NCI-H82 (cell line): ENCODE data around the gene KLHL9.
"Not testable (repeated sequence)": the region's sequence is repeated elsewhere in the genome, so short reads cannot be mapped to it uniquely, and the experiment has no call there.

Experiments
- DNase-seq: peaks from one replicate; lab custom pipeline; 2025; lab: John Stamatoyannopoulos, UW

KLHL9 gene

GRCh38 chr9:21334701-21335632 lies at the start of gene KLHL9:
KLHL9 (minus strand) TSS chr9:21335404; CDS start chr9:21334859, 545 bp downstream.
- DNase-seq: peak; percentile 94

- DNase-seq: no peak
Observed at GRCh38 chr9:21383627-21384026, 48.4 kb upstream of the KLHL9 start.

GRCh38 chr9:21381448-21382339 lies 46.5 kb upstream of the KLHL9 start:
- no peak for DNase-seq

GRCh38 chr9:21371467-21371866 lies 36.3 kb upstream of the KLHL9 start:
- DNase-seq: not testable (repeated sequence)

GRCh38 chr9:21367957-21368356 lies 32.8 kb upstream of the KLHL9 start, which contains the start of gene IFNA13:
IFNA13 (minus strand) TSS chr9:21368057; CDS start chr9:21368010, 47 bp downstream.
- DNase-seq: no peak

- not testable (repeated sequence) for DNase-seq
Observed at GRCh38 chr9:21367169-21367568, 32.0 kb upstream of the KLHL9 start.

- DNase-seq: no peak
Observed at GRCh38 chr9:21362287-21362686, 27.1 kb upstream of the KLHL9 start.

GRCh38 chr9:21357479-21358460 lies 22.6 kb upstream of the KLHL9 start:
- DNase-seq: no peak

GRCh38 chr9:21350787-21351186 lies 15.6 kb upstream of the KLHL9 start, which contains the start of gene IFNA6:
IFNA6 (minus strand) TSS chr9:21350887; CDS start chr9:21350887, 0 bp downstream.
- no peak for DNase-seq

GRCh38 chr9:21348430-21348970 lies 13.3 kb upstream of the KLHL9 start:
- DNase-seq: no peak

GRCh38 chr9:21340735-21341134 lies 5.5 kb upstream of the KLHL9 start:
- no peak for DNase-seq

GRCh38 chr9:21336457-21336856 lies 1.3 kb upstream of the KLHL9 start:
- peak; percentile 3 for DNase-seq

GRCh38 chr9:21333226-21333625 lies 2.0 kb downstream of the KLHL9 start:
- DNase-seq: no peak

- DNase-seq: no peak
Observed at GRCh38 chr9:21331676-21332402, 3.4 kb downstream of the KLHL9 start.

- peak; percentile 60 for DNase-seq
Observed at GRCh38 chr9:21326526-21327139, 8.6 kb downstream of the KLHL9 start.

GRCh38 chr9:21324047-21324446 lies 11.2 kb downstream of the KLHL9 start:
- DNase-seq: no peak

GRCh38 chr9:21322911-21323461 lies 12.2 kb downstream of the KLHL9 start:
- DNase-seq: peak; percentile 12

- DNase-seq: no peak
Observed at GRCh38 chr9:21320465-21320864, 14.7 kb downstream of the KLHL9 start.
